Activated naive CD4-positive, alpha-beta T cell treated with anti-CD3 and anti-CD28 coated beads, Interleukin-2, amount 10 ng/mL, durations not matched to agents 7 days and 5 days (primary cell): ENCODE data around the gene ELMO1.

Source experiments
- CTCF ChIA-PET: fragments of 350-600 bp; sonication (Branson Sonifier 250); formaldehyde crosslinking; loops from one replicate; lab custom pipeline; 2021; ENCODE audit warnings: antibody characterized with exemption; lab: Charles Lee
- DNase-seq: peaks from one replicate; pipeline ENCODE4 v3.0.0-alpha.2; 2020
- H3K27ac Mint-ChIP-seq: one replicate; pipeline ENCODE4 v1.8.0; 2021; ENCODE audit warnings: mild to moderate bottlenecking, moderate library complexity, mixed read lengths
- H3K27me3 Mint-ChIP-seq: one replicate; pipeline ENCODE4 v1.8.0; 2021; ENCODE audit warnings: mild to moderate bottlenecking, mixed read lengths
- H3K36me3 Mint-ChIP-seq: one replicate; pipeline ENCODE4 v1.8.0; 2021; ENCODE audit warnings: mixed read lengths
- H3K4me1 Mint-ChIP-seq: one replicate; pipeline ENCODE4 v1.8.0; 2021; ENCODE audit warnings: mixed read lengths
- H3K4me3 Mint-ChIP-seq: one replicate; pipeline ENCODE4 v1.8.0; 2021; ENCODE audit warnings: mild to moderate bottlenecking, moderate library complexity, mixed read lengths
- H3K9me3 Mint-ChIP-seq: one replicate; pipeline ENCODE4 v1.8.0; 2021; ENCODE audit warnings: mixed read lengths

ELMO1 gene

DNA sequence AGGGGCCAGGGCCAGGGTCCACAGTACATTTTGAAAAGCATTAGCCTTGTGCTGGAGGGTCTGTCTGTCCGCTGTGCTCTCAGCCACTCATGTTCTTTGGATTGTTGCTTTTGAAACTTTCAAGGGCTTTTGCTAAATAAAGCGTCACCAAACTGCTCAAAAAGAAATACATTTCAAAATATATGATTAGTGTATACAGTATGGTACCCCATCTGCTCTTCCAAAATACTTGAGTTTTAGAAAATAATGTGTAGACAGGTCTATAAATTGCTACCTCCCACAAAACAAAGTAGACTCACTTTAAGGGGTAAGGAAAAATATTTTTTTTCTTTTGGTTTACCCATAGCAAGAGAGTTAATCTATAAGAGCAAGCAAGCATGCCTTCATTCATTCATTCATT, 530.1 kb downstream of the ELMO1 start:
- H3K4me3 Mint-ChIP-seq = no peak overlapping the region
- CTCF ChIA-PET = no interaction called here
- H3K4me1 Mint-ChIP-seq = no peaks in the 10 kb centered on the region
- H3K9me3 Mint-ChIP-seq = peaks cover 9% of the 10 kb centered on the region
- H3K27ac Mint-ChIP-seq = no peak overlapping the region
- peaks cover 34% of the 10 kb centered on the region for H3K36me3 Mint-ChIP-seq
- H3K27me3 Mint-ChIP-seq = no peaks in the 10 kb centered on the region
- no peak for DNase-seq

DNA sequence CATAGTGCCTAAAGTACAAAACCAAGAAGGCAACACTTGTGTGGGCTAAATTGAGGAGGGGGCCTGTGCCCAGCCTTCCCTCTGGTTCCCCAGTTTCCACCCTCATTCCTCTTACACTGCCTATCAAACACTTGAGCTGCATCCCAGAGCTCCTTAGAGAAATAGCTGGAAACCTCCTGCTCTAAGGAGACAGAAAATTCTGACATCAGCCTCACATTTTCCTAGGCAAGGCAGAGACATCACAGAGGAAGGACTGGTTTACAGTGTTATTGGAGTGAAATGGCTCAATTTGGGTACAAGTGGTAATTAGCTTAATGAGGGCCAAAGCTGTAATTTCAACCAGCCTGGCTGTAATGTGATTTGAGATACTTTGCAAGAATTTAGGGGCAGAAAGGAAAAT, 532.0 kb downstream of the ELMO1 start:
- DNase-seq = no peak
- peaks cover 9% of the 10 kb centered on the region for H3K9me3 Mint-ChIP-seq
- peaks cover 26% of the 10 kb centered on the region for H3K36me3 Mint-ChIP-seq
- CTCF ChIA-PET = no interaction called here
- no peak overlapping the region for H3K4me3 Mint-ChIP-seq
- no peaks in the 10 kb centered on the region for H3K4me1 Mint-ChIP-seq
- H3K27me3 Mint-ChIP-seq = no peaks in the 10 kb centered on the region
- H3K27ac Mint-ChIP-seq = no peak overlapping the region

DNA sequence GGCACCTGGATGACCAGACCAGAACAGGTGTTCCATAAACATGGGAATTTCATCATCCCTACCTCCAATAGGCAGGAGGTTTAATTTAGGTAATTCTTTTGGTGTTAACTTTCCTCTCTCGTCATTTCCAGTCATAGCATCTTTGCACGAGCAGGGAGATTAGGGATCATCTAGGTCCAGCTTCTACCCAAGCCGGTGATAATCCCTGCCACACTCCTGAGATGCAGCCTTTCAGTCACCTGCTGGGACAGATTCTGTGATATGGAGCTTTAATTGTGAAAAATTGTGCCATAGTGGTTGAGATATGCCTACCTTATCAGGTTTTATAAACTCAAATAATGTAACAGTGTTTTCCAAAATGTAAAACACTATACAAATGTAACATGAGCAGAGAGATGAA, 532.5 kb downstream of the ELMO1 start:
- H3K36me3 Mint-ChIP-seq = peaks cover 24% of the 10 kb centered on the region
- DNase-seq = no peak
- CTCF ChIA-PET = no interaction called here
- no peaks in the 10 kb centered on the region for H3K27me3 Mint-ChIP-seq
- no peak overlapping the region for H3K27ac Mint-ChIP-seq
- H3K9me3 Mint-ChIP-seq = peaks cover 4% of the 10 kb centered on the region
- H3K4me3 Mint-ChIP-seq = no peak overlapping the region
- H3K4me1 Mint-ChIP-seq = no peaks in the 10 kb centered on the region

DNA sequence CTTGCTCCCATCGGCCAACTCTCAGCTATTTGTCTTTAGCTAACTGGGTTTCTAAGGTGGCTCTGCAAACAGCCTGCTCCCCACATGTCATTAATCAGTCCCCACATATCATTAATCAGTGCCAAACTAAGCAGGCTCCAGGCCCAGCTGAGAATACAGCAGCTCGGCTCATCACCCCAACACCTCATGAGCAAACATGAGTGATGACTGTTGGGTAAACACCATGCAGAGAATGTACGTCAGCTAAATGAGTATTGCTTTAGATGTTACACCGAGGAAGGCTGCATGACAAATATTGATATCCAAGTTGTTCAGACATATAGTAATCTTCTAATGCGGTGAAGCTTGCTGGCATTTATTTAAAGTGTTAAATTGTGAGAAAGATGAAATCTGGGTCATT, 536.9 kb downstream of the ELMO1 start:
- CTCF ChIA-PET = no interaction called here
- Mint-ChIP-seq H3K4me1 (no peaks in the 10 kb centered on the region), H3K27ac (no peak overlapping the region), H3K9me3 (no peaks in the 10 kb centered on the region), H3K36me3 (peaks cover 33% of the 10 kb centered on the region), H3K4me3 (no peak overlapping the region), H3K27me3 (no peaks in the 10 kb centered on the region)
- no peak for DNase-seq

DNA sequence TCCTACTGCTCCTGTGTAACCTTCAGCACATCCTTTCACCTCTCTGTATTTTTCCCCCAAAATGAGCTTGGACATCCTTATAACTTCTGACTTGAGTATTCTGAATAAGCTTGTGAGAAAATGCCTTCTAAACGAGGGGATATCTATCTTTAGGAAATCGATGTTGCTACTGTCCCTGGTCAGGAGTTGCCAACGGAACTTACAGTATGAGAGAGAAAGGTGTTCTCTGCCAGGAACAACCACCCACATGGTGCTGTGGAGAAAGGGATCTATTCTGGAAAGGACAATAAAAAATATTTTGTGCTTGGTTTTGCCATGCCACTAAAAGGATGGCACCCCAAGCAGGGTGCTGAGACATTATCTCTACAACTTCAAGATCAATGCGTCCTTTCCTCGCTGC, 537.8 kb downstream of the ELMO1 start:
- Mint-ChIP-seq H3K27ac (no peak overlapping the region), H3K9me3 (no peaks in the 10 kb centered on the region), H3K4me1 (no peaks in the 10 kb centered on the region), H3K27me3 (no peaks in the 10 kb centered on the region), H3K36me3 (peaks cover 34% of the 10 kb centered on the region), H3K4me3 (no peak overlapping the region)
- DNase-seq = no peak
- CTCF ChIA-PET = no interaction called here

DNA sequence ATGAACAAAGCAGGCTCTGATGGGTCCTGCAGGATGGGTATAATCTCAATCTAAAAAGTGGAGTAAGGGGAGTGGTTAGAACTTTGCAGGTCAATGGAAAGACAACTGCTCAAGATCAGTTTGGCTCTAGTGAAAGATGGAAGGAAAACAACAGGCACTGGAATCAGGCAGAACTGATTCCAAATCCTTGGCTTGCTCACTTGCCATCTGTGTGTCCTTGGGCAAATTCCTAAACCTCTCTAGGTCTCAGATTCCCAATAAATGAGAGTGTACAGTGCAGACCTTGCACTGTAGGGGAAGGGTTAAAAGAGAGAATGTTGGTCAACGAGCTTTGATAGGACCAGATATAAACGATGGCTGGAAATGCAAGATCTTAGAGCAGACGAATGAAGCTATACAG, 538.3 kb downstream of the ELMO1 start:
- Mint-ChIP-seq H3K4me1 (no peaks in the 10 kb centered on the region), H3K9me3 (no peaks in the 10 kb centered on the region), H3K36me3 (peaks cover 34% of the 10 kb centered on the region), H3K4me3 (no peak overlapping the region), H3K27ac (no peak overlapping the region), H3K27me3 (no peaks in the 10 kb centered on the region)
- no peak for DNase-seq
- CTCF ChIA-PET = no interaction called here

DNA sequence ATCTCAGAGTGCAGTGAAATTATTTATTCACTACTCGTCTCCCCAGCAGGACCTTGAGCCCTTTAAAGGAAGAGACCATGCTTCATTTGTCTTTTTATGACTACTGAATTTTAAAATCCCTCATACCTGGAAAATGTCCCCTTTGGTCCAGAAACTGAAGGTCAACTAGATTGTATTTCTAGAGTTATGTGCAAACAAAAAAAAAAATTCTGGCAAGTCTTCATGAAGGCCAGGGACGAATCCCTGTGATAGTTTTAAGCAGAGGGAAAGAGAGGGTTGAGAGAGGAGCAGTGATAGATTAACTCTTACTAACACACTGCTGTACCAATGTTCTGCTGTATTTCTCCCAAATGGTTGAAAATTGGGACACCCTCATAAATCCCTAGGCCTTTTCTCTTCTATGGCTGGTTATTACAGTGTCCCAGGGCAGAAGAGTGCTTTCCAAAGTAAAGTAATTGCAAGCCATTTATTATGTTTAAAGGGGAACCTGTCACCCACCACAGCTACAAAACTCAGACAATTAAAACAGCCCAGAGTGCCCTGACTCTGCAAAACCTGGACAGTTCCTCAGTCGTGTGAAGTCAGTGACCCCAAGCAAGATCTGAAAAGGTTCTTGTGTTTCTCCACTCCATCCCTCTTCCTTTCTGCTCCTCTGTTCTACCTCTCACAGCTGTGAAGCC, 541.6 kb downstream of the ELMO1 start:
- H3K4me1 Mint-ChIP-seq = no peaks in the 10 kb centered on the region

DNA sequence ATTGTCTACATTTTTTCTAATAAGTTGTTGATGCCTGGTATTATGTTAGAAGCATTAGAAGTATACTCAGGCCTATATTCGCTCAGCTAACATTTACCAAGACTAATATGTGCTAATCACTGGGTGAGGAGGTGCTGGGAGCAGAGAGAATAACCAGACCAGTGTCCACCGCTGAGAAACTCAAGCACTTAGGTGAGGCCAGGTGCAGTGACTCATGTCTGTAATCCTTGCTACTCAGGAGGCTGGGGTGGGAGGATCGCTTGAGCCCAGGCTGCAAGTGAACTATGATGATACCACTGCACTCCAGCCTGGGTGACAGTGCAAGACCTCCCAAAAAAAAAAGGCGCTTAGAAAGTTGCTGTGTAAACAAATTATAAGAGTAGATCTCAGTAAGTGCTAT, 542.2 kb downstream of the ELMO1 start:
- Mint-ChIP-seq H3K27ac (no peak overlapping the region), H3K27me3 (no peaks in the 10 kb centered on the region), H3K4me3 (no peak overlapping the region), H3K4me1 (no peaks in the 10 kb centered on the region), H3K9me3 (no peaks in the 10 kb centered on the region), H3K36me3 (peaks cover 46% of the 10 kb centered on the region)
- CTCF ChIA-PET = no interaction called here
- DNase-seq = no peak

More for the DNA sequence above, 541.6 kb downstream of the ELMO1 start:
- Mint-ChIP-seq H3K4me3 (no peak overlapping the region), H3K9me3 (no peaks in the 10 kb centered on the region), H3K27me3 (no peaks in the 10 kb centered on the region), H3K36me3 (peaks cover 45% of the 10 kb centered on the region), H3K27ac (no peak overlapping the region)
- CTCF ChIA-PET = no interaction called here
- DNase-seq = no peak

DNA sequence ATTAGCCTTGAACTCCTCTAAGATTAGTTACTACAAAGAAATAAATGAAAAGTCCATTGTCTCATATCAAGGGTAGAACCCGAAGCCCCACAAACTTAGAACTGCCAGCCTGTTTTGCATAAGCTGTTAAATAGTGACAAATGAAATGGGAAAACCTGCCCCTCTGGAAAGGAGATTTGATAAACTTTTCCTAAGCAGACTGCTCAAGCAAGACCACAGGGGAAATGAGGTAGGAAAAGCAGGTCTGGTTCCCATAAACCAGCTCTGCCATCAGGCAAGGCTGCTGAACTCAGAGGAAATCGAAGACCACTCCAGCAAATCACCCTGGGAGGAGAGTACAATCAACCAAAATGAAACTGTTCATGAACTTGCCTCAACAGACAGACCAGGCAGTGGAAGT, 542.8 kb downstream of the ELMO1 start:
- H3K27me3 Mint-ChIP-seq = no peaks in the 10 kb centered on the region
- no peak overlapping the region for H3K4me3 Mint-ChIP-seq
- H3K4me1 Mint-ChIP-seq = no peaks in the 10 kb centered on the region
- H3K9me3 Mint-ChIP-seq = no peaks in the 10 kb centered on the region
- H3K36me3 Mint-ChIP-seq = peaks cover 46% of the 10 kb centered on the region
- CTCF ChIA-PET = no interaction called here
- H3K27ac Mint-ChIP-seq = no peak overlapping the region
- no peak for DNase-seq

DNA sequence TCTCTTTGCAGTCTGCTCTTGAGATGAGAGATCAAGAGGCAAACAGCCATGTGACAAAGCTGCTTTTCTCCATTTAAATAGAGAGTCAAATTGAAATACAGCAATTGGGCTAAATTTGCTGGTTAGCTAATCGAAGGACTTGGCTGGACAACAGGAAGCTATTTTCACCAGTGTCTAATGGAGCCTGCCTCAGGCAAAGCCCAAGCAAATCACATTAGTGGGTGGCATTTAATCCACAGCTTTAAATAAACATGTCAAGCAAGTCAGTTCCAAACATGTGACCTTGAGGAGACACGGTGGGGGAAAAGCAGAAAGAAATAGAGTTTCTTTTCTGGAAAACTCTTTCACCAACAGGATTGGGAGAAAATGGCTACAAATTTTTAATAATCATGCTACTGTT, 543.9 kb downstream of the ELMO1 start:
- Mint-ChIP-seq H3K9me3 (peaks cover 2% of the 10 kb centered on the region), H3K27me3 (no peaks in the 10 kb centered on the region), H3K4me3 (no peak overlapping the region), H3K27ac (no peak overlapping the region), H3K4me1 (no peaks in the 10 kb centered on the region), H3K36me3 (peaks cover 44% of the 10 kb centered on the region)
- CTCF ChIA-PET = no interaction called here
- DNase-seq = no peak

DNA sequence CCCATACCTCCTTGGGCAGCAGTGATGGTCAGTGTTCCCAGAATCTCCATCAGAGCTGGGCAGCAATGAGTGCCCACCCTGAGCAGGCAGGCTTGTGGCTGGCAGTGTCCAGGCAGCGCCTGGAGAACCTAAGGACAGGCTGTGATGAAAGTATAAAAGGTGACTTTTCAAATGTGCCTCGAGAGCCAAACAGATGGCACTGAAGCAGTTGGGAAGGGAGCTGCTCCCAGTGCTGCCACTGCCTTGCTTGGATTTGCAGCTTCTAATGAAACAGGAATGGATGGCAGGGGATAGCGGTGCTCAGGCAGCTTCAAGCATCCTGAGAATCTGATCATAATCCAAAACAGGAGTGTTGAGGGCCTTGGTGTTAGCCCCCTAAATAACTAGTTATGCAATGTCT, 544.6 kb downstream of the ELMO1 start:
- CTCF ChIA-PET = no interaction called here
- Mint-ChIP-seq H3K9me3 (peaks cover 3% of the 10 kb centered on the region), H3K27me3 (no peaks in the 10 kb centered on the region), H3K27ac (no peak overlapping the region), H3K4me1 (no peaks in the 10 kb centered on the region), H3K4me3 (no peak overlapping the region), H3K36me3 (peaks cover 40% of the 10 kb centered on the region)
- DNase-seq = no peak

DNA sequence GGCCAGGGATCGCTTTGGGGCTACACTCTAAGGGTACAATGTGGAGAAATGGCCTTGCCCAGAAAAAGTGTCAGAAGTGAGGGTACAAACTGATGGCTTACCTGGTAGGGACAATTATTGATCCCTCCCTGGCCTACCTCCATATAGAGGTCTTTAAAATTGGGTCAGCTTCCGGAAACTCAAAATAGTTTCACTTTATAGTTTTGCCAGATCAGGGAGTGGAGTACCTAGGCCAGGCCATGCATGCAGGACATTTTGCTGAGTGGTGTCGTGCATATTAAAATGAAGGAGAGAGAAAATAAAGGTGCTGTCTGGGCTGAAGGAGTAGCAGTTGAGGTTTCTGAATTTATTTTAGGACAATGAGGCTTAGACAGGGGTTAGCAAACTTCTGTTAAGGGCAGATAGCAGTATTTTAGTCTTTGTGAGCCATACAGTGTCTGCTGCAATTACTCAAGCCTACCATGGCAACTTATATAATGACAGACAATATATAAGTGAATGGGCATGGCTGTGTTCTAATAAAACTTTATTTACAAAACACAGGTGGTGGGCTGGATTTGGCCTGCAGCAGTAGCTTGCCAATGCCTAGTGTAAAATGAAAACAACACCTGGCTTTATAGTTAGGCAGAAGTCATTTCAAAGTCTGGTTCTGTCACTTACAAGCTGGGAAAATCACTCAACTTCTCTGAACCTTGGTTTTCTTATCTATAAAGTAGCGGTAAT, 547.5 kb downstream of the ELMO1 start:
- H3K27me3 Mint-ChIP-seq = no peaks in the 10 kb centered on the region
- no peak overlapping the region for H3K27ac Mint-ChIP-seq
- no peak overlapping the region for H3K4me3 Mint-ChIP-seq
- H3K4me1 Mint-ChIP-seq = no peaks in the 10 kb centered on the region
- CTCF ChIA-PET = no interaction called here
- H3K36me3 Mint-ChIP-seq = peaks cover 37% of the 10 kb centered on the region
- no peak for DNase-seq
- peaks cover 3% of the 10 kb centered on the region for H3K9me3 Mint-ChIP-seq

DNA sequence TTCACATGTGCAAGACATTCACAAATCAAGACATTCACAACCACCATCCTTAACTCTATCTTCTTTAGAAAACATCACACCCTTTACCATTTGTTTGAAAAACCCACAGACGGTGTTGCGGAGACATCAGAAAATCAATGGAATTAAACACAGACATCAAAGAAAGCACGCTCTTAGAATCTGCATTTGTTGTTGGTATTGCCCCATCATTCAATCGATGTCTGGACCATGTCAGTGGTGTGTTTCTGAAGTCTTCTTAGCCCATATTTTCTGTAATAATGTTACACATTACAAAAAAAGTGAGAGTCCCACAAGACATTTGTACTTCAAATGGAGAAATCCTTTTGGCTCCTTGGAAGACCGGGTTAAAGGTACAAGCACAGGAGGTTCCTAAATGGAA, 550.5 kb downstream of the ELMO1 start:
- no peak overlapping the region for H3K4me3 Mint-ChIP-seq
- DNase-seq = no peak
- peaks cover 3% of the 10 kb centered on the region for H3K9me3 Mint-ChIP-seq
- no peak overlapping the region for H3K27ac Mint-ChIP-seq
- peaks cover 45% of the 10 kb centered on the region for H3K36me3 Mint-ChIP-seq
- H3K4me1 Mint-ChIP-seq = peaks cover 18% of the 10 kb centered on the region
- H3K27me3 Mint-ChIP-seq = no peaks in the 10 kb centered on the region
- CTCF ChIA-PET = no interaction called here

DNA sequence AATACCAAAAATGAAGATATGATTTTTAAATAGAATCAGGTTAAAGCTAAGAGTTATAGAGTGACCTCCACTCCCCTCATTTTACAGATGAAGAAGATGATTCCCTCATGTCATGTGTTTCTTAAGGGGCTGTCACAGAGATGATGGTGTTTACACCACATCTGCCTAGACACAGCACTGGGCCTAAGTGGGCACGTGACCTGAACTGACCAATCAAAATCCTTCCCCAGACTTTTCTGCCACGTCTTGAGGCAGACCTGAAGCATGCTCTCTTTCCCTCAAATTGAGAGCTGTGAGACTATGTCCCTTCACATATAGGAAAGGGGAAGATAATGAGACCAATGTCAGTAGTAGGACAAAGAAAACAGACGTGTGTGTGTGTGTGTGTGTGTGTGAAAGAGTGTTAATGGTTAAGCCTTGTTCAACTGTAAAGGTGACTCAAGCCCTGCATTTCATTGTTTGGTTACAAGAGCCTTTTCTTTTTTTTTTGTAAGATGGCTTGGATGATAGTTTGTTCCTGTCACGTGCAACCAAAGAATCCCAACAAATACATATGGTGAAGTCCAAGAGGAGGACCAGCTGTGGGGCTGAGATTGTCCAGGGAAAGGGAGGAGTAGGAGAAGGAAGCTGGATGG, 551.6 kb downstream of the ELMO1 start:
- Mint-ChIP-seq H3K27me3 (no peaks in the 10 kb centered on the region), H3K4me1 (peaks cover 18% of the 10 kb centered on the region), H3K9me3 (peaks cover 3% of the 10 kb centered on the region), H3K36me3 (peaks cover 47% of the 10 kb centered on the region), H3K4me3 (no peak overlapping the region), H3K27ac (no peak overlapping the region)
- DNase-seq = no peak
- CTCF ChIA-PET = interaction anchor here (0.6 kb wide), 1 partner anchor 16 kb away, joined by 3 read pairs; no protein-coding TSS in a partner anchor

DNA sequence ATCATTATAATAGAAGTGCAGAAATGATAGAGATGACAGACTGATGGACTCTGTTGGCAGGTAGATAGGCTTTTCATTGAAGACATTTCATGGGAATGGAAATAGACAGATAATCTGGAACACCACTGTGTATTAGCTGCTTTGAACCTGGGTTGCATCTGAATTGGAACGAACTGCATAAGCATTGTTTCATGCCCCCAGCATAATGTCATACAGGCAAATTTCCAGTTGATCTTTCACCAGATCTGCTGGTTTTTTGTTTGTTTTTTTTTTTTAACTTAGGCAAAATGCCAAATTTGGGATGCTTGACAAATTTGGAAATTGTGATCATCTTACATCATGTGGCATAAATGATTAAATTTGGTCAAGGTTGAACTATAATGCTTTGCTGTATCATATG, 552.2 kb downstream of the ELMO1 start:
- Mint-ChIP-seq H3K4me3 (no peak overlapping the region), H3K27ac (no peak overlapping the region), H3K9me3 (peaks cover 3% of the 10 kb centered on the region), H3K36me3 (peaks cover 47% of the 10 kb centered on the region), H3K27me3 (no peaks in the 10 kb centered on the region), H3K4me1 (peaks cover 18% of the 10 kb centered on the region)
- no peak for DNase-seq
- CTCF ChIA-PET = interaction anchor here (0.6 kb wide), 1 partner anchor 16 kb away, joined by 3 read pairs; no protein-coding TSS in a partner anchor
